ENCODE measurements around the gene IRGM.

- TF ChIP-seq, protein P1, sequence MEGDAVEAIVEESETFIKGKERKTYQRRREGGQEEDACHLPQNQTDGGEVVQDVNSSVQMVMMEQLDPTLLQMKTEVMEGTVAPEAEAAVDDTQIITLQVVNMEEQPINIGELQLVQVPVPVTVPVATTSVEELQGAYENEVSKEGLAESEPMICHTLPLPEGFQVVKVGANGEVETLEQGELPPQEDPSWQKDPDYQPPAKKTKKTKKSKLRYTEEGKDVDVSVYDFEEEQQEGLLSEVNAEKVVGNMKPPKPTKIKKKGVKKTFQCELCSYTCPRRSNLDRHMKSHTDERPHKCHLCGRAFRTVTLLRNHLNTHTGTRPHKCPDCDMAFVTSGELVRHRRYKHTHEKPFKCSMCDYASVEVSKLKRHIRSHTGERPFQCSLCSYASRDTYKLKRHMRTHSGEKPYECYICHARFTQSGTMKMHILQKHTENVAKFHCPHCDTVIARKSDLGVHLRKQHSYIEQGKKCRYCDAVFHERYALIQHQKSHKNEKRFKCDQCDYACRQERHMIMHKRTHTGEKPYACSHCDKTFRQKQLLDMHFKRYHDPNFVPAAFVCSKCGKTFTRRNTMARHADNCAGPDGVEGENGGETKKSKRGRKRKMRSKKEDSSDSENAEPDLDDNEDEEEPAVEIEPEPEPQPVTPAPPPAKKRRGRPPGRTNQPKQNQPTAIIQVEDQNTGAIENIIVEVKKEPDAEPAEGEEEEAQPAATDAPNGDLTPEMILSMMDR (IDR thresholded peaks at IDR 0.05; ENCODE audit: borderline replicate concordance, extremely low read depth, low read length, poor library complexity, severe bottlenecking): no peak
- TF ChIP-seq EZH2 (IDR thresholded peaks at IDR 0.05; ENCODE audit: borderline replicate concordance, low read depth, low read length, severe bottlenecking): no peak
Observed at GRCh38 chr5:150851039-150851438, 4.7 kb downstream of the IRGM start.
